Measurements from ENCODE around the gene TRERF1. TPM values are rescaled to one million over a fixed set of nuclear protein-coding genes. Genes with fewer than 3 reads are reported as not detected.

The TRERF1 gene
- total and polyA plus RNA-seq, 2 of the 8 experiments (the other 6 are each of a cell fraction or from before 2014, with no cell fraction given) = 10.8 to 21.5 TPM

- no peak for TF ChIP-seq CHD7 (IDR thresholded peaks at IDR 0.05; ENCODE audit: insufficient replicate concordance, low read length)
- no peak for TF ChIP-seq RNF2 (IDR thresholded peaks at IDR 0.05; ENCODE audit: borderline replicate concordance, low read depth, low read length, missing control alignments, poor library complexity, severe bottlenecking)
- no peak for TF ChIP-seq BCL11A (IDR thresholded peaks at IDR 0.05; ENCODE audit: low read depth in 2 of 2, low read length in 2 of 2)
- no peak for TF ChIP-seq SP1 (IDR thresholded peaks at IDR 0.05; ENCODE audit: low read depth, low read length)
- TF ChIP-seq MAFK (IDR thresholded peaks at IDR 0.05; ENCODE audit: low read depth, low read length) = no peak; the same call in 1 of the 2 replicates
These were observed 134.7 kb downstream of the TRERF1 start (continued) for GRCh38 chr6:42316981-42317380.

Measured in H1 (cell line).